ENCODE results near the gene COL8A1. TPM values are rescaled to one million over a fixed set of nuclear protein-coding genes. Genes with fewer than 3 reads are reported as not detected.

The COL8A1 gene
- total and polyA plus RNA-seq, 4 experiments from 2014 or later = not detected

DNA sequence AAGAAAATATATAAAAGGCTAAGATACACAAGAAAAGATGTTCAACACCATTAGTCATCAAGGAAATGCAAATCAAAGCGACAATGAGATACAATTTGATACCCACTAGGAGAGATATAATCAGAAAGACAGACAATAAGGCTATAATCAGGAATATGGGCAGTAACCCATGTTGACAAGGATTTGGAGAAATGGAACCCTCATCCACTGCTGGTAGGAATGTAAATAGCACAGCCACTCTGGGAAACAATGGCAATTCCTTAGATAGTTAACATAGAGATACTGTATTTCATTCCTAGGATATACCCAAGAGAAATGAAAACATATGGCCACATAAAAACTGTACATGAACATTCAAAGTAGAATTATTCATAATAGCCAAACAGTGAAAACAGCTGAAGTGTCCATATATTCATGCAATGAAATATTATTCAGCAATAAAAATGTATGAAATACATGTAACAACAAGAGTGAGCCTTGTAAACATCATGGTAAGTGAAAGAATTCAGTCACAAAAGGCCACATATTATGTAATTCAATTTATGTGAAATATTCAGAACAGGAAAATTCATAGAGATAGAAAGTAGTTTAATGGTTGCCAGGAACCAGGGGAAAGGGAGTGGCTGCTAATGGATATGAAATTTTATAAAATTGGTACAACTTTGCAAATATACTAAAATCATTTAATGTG is 18.2 kb upstream of the COL8A1 start:
- CTCF ChIA-PET (ENCODE audit: partially characterized antibody) = no interaction called here
- H3K27ac Mint-ChIP-seq = no peak overlapping the region

DNA sequence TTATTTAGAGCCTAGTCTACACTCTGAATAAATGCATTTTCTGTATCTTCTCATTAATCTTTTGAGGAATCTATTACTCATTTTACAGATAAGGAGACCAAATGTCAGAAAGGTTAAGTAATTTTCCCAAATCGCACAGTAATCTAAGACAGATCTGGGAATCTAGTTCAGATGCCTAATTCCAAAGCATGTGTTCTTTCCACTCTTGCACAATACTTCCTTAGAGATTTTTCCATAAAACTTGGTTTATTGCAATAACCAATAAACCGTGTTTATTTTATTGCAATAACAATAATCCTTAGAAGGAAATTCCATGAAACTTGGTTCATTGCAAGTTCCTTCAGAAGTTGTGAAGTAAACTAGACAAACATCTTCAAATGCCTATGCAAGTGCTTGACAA is 17.4 kb upstream of the COL8A1 start:
- H3K4me3 Mint-ChIP-seq = no peak overlapping the region
- ChIA-PET POLR2A (ENCODE audit: partially characterized antibody) (no interaction called here), CTCF (ENCODE audit: partially characterized antibody) (no interaction called here)
- no peak overlapping the region for H3K27ac Mint-ChIP-seq
- H3K27me3 ChIP-seq (ENCODE audit: insufficient read depth, low read length) = no peaks in the 10 kb centered on the region
- H3K36me3 ChIP-seq (ENCODE audit: insufficient read depth, low read length) = no peaks in the 10 kb centered on the region
- H3K4me1 Mint-ChIP-seq = no peaks in the 10 kb centered on the region
- H3K27ac ChIP-seq (ENCODE audit: low read depth, low read length) = no peak overlapping the region
- H3K4me3 ChIP-seq (ENCODE audit: low read length in 2 of 2) = no peak overlapping the region
- no peaks in the 10 kb centered on the region for H3K36me3 Mint-ChIP-seq
- H3K9me3 Mint-ChIP-seq = peaks cover 0 to under 1% (median 0%) of the 10 kb centered on the region in 8 donors
- intact Hi-C loops (cut with micrococcal nuclease) = no loop called here
- H3K9me3 ChIP-seq (ENCODE audit: control insufficient read depth in 1 of 2, low read length in 2 of 2) = no peaks in the 10 kb centered on the region
- no peaks in the 10 kb centered on the region for H3K4me1 ChIP-seq (ENCODE audit: insufficient read depth, low read length)
- H3K27me3 Mint-ChIP-seq = peaks cover 0 to 2% of the 10 kb centered on the region in 2 donors
- no peak for DNase-seq

More for the DNA sequence above, 18.2 kb upstream of the COL8A1 start:
- POLR2A ChIA-PET (ENCODE audit: partially characterized antibody) = no interaction called here
- H3K4me3 Mint-ChIP-seq = no peak overlapping the region
- Histone ChIP-seq H3K27me3 (ENCODE audit: insufficient read depth, low read length) (no peaks in the 10 kb centered on the region), H3K9me3 (ENCODE audit: control insufficient read depth in 1 of 2, low read length in 2 of 2) (no peaks in the 10 kb centered on the region), H3K4me3 (ENCODE audit: low read length in 2 of 2) (no peak overlapping the region), H3K36me3 (ENCODE audit: insufficient read depth, low read length) (no peaks in the 10 kb centered on the region), H3K27ac (ENCODE audit: low read depth, low read length) (no peak overlapping the region), H3K4me1 (ENCODE audit: insufficient read depth, low read length) (no peaks in the 10 kb centered on the region)
- H3K4me1 Mint-ChIP-seq = no peaks in the 10 kb centered on the region
- no peaks in the 10 kb centered on the region for H3K36me3 Mint-ChIP-seq
- no peak for DNase-seq
- intact Hi-C loops (cut with micrococcal nuclease) = no loop called here
- H3K9me3 Mint-ChIP-seq = peaks cover 0 to 6% (median under 1%) of the 10 kb centered on the region in 8 donors
- peaks cover 0 to 2% of the 10 kb centered on the region in 2 donors for H3K27me3 Mint-ChIP-seq

DNA sequence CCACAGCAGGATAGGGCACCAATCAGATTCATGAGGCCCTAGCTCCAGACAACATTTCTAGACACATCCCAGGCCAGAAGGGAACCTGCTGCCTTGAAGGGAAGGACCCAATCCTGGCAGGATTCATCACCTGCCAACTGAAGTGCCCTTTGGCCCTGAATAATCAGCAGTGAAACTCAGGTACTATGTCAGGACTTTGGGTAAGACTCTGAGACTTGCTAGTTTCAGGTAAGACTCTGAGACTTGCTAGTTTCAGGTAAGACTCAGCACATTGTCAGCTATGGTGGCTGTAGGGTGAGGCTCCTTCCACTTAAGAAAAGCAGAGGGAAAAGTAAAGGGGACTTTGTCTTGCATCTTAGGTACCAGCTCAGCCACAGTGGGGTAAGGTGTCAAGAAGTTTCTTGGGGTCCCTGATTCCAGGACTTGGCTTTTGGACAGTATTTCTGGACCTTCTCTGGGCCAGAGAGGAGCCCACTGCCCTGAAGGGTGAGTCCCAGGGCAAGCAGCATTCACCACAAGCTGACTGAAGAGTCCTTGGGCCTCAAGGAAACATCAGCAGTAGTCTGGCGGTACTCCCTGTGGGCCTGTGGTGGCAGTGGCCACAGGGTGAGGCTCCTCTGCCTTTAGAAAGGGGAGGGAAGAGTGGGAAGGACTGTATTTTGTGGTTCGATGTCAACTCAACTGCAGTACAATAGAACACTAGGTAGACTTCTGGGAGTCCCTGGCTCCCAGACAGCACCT is 13.7 kb upstream of the COL8A1 start:
- Histone ChIP-seq H3K27me3 (ENCODE audit: insufficient read depth, low read length) (no peaks in the 10 kb centered on the region), H3K4me3 (ENCODE audit: low read length in 2 of 2) (no peak overlapping the region), H3K4me1 (ENCODE audit: insufficient read depth, low read length) (no peaks in the 10 kb centered on the region), H3K36me3 (ENCODE audit: insufficient read depth, low read length) (no peaks in the 10 kb centered on the region), H3K9me3 (ENCODE audit: control insufficient read depth in 1 of 2, low read length in 2 of 2) (no peaks in the 10 kb centered on the region), H3K27ac (ENCODE audit: low read depth, low read length) (no peak overlapping the region)
- ChIA-PET CTCF (ENCODE audit: partially characterized antibody) (no interaction called here), POLR2A (ENCODE audit: partially characterized antibody) (no interaction called here)
- no peak for DNase-seq
- intact Hi-C loops (cut with micrococcal nuclease) = no loop called here
- Mint-ChIP-seq H3K4me1 (no peaks in the 10 kb centered on the region), H3K27ac (no peak overlapping the region), H3K27me3 (peaks cover 0 to 2% of the 10 kb centered on the region in 2 donors), H3K36me3 (no peaks in the 10 kb centered on the region), H3K9me3 (no peaks in the 10 kb centered on the region), H3K4me3 (no peak overlapping the region)

DNA sequence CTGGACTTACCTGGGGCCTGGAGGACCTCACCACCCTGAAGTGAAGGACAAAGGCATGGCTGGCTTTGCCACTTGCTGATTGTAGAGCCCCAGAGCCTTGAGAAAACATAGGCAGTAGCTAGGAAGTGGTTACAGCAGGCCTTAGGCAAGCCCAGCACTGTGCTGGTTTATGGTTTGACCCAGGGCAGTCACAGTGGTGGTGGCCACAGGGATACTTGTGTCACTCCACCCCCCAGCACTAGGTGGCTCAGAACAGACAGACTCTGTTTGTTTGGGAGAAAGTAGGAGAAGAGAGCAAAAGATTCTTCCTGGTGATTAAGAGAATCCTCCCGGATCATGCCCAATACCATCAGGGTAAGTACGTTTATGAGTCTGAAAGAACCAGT is 13.2 kb upstream of the COL8A1 start:
- no peaks in the 10 kb centered on the region for H3K36me3 ChIP-seq (ENCODE audit: insufficient read depth, low read length)
- Mint-ChIP-seq H3K4me1 (no peaks in the 10 kb centered on the region), H3K9me3 (no peaks in the 10 kb centered on the region), H3K27ac (no peak overlapping the region), H3K4me3 (no peak overlapping the region), H3K27me3 (peaks cover 0 to 2% of the 10 kb centered on the region in 2 donors), H3K36me3 (no peaks in the 10 kb centered on the region)
- H3K4me3 ChIP-seq (ENCODE audit: low read length in 2 of 2) = no peak overlapping the region
- intact Hi-C loops (cut with micrococcal nuclease) = no loop called here
- no peak for DNase-seq
- H3K27me3 ChIP-seq (ENCODE audit: insufficient read depth, low read length) = no peaks in the 10 kb centered on the region
- no peak overlapping the region for H3K27ac ChIP-seq (ENCODE audit: low read depth, low read length)
- H3K4me1 ChIP-seq (ENCODE audit: insufficient read depth, low read length) = no peaks in the 10 kb centered on the region
- no peaks in the 10 kb centered on the region for H3K9me3 ChIP-seq (ENCODE audit: control insufficient read depth in 1 of 2, low read length in 2 of 2)
- CTCF ChIA-PET (ENCODE audit: partially characterized antibody) = no interaction called here
- POLR2A ChIA-PET (ENCODE audit: partially characterized antibody) = no interaction called here

DNA sequence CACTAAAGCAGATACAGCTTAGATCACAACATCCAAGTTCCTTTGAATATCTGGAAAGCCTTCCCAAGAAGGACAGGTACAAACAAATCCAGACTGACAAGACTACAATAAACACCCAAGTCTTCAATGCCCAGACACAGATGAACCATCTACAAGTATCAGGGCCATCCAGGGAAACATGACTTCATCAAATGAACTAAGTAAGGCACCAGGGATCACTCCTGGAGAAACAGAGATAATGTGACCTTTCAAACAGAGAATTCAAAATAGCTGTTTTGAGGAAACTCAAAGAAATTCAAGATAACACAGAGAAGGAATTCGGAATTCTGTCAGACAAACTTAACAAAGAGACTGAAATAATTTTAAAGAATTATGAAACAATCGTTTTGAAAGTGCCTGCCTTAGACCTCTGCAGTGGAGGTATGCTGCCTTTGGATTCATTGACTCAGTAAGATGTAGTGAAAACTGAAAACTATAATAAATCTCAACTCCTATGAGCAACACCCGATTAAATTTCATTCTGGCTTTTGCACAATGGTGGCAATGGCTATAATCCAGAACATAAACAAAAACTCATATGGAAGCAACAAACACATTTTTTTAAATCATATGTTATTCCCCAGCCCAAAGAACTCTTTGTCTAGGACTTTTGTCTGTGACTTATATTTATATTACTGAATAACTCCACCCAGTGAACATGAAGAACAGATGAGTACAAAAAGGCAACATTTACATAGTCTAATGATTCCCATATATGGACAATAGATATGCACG is 12.6 kb upstream of the COL8A1 start:
- H3K27me3 ChIP-seq (ENCODE audit: insufficient read depth, low read length) = no peaks in the 10 kb centered on the region
- no peak overlapping the region for H3K4me3 ChIP-seq (ENCODE audit: low read length in 2 of 2)
- intact Hi-C loops (cut with micrococcal nuclease) = no loop called here
- CTCF ChIA-PET (ENCODE audit: partially characterized antibody) = no interaction called here
- H3K36me3 ChIP-seq (ENCODE audit: insufficient read depth, low read length) = no peaks in the 10 kb centered on the region
- POLR2A ChIA-PET (ENCODE audit: partially characterized antibody) = no interaction called here
- DNase-seq = no peak
- Mint-ChIP-seq H3K4me1 (no peaks in the 10 kb centered on the region), H3K9me3 (no peaks in the 10 kb centered on the region), H3K4me3 (no peak overlapping the region), H3K27ac (no peak overlapping the region), H3K27me3 (peaks cover 0 to 2% of the 10 kb centered on the region in 2 donors), H3K36me3 (no peaks in the 10 kb centered on the region)
- H3K4me1 ChIP-seq (ENCODE audit: insufficient read depth, low read length) = no peaks in the 10 kb centered on the region
- H3K9me3 ChIP-seq (ENCODE audit: control insufficient read depth in 1 of 2, low read length in 2 of 2) = no peaks in the 10 kb centered on the region
- no peak overlapping the region for H3K27ac ChIP-seq (ENCODE audit: low read depth, low read length)

DNA sequence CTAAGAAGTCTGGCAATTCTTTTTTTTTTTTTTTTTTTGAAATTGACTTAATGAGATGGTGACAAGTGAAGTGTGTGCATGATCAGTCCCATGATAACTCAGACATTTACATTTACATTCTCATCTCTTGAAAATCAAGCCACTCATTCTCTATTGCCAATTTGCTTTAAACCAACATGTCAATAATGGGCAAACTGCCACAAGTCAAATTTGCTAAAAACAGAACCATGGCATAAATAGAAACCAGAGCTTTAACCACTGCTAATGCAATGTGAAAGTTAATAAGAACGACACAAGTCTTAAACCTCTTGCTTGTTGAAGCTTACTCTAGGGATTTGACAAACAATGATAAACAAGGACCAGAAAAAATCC is 12.0 kb upstream of the COL8A1 start:
- ChIA-PET CTCF (ENCODE audit: partially characterized antibody) (no interaction called here), POLR2A (ENCODE audit: partially characterized antibody) (no interaction called here)
- no peaks in the 10 kb centered on the region for H3K4me1 Mint-ChIP-seq
- H3K4me3 Mint-ChIP-seq = no peak overlapping the region
- Histone ChIP-seq H3K4me3 (ENCODE audit: low read length in 2 of 2) (no peak overlapping the region), H3K4me1 (ENCODE audit: insufficient read depth, low read length) (no peaks in the 10 kb centered on the region), H3K27ac (ENCODE audit: low read depth, low read length) (no peak overlapping the region), H3K36me3 (ENCODE audit: insufficient read depth, low read length) (no peaks in the 10 kb centered on the region), H3K27me3 (ENCODE audit: insufficient read depth, low read length) (no peaks in the 10 kb centered on the region), H3K9me3 (ENCODE audit: control insufficient read depth in 1 of 2, low read length in 2 of 2) (no peaks in the 10 kb centered on the region)
- H3K36me3 Mint-ChIP-seq = no peaks in the 10 kb centered on the region
- peaks cover 0 to 2% of the 10 kb centered on the region in 2 donors for H3K27me3 Mint-ChIP-seq
- no peak for DNase-seq
- no peaks in the 10 kb centered on the region for H3K9me3 Mint-ChIP-seq
- no peak overlapping the region for H3K27ac Mint-ChIP-seq
- intact Hi-C loops (cut with micrococcal nuclease) = no loop called here

DNA sequence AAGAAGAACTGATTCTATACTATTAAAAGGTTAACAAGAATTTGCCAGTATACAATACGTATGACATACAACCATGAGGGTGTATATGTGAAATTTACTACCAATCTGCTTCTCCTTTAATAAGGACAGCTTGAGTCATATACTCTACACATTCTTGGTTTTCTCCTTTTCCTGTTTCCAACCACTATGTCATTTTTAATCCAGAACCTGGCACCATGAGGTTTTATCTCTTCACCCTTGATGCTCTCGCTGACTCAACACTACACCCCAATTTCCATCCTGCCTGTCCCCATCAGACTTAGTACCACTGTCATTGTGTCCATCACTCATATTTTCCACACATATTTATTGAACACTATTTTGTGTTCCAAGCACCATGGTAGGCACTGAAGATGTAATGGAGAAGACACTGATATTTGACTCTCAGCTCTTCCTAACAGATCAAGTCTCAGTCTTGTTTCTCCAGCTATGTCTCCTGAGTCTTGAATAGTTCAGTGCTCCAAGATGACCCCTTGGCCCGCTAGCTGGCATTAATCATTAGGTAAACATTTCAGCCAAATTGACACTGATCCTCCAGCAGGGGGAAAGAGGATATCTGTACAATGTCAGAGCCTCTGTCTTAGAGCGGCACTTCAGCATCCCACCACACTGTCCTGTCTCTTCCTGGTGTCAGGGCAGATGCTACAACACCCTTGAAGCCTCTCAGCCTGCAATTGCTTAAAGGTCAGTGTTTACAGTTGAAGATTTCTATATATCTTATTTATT is 11.2 kb upstream of the COL8A1 start:
- H3K4me3 ChIP-seq (ENCODE audit: low read length in 2 of 2) = no peak overlapping the region
- H3K4me3 Mint-ChIP-seq = no peak overlapping the region
- no peaks in the 10 kb centered on the region for H3K9me3 Mint-ChIP-seq
- no peaks in the 10 kb centered on the region for H3K9me3 ChIP-seq (ENCODE audit: control insufficient read depth in 1 of 2, low read length in 2 of 2)
- no peaks in the 10 kb centered on the region for H3K27me3 ChIP-seq (ENCODE audit: insufficient read depth, low read length)
- H3K36me3 Mint-ChIP-seq = no peaks in the 10 kb centered on the region
- H3K4me1 Mint-ChIP-seq = no peaks in the 10 kb centered on the region
- no peaks in the 10 kb centered on the region for H3K36me3 ChIP-seq (ENCODE audit: insufficient read depth, low read length)
- intact Hi-C loops (cut with micrococcal nuclease) = no loop called here
- CTCF ChIA-PET (ENCODE audit: partially characterized antibody) = no interaction called here
- no peak overlapping the region for H3K27ac Mint-ChIP-seq
- H3K27ac ChIP-seq (ENCODE audit: low read depth, low read length) = no peak overlapping the region
- H3K4me1 ChIP-seq (ENCODE audit: insufficient read depth, low read length) = no peaks in the 10 kb centered on the region
- DNase-seq = no peak
- POLR2A ChIA-PET (ENCODE audit: partially characterized antibody) = no interaction called here
- H3K27me3 Mint-ChIP-seq = peaks cover 0 to 3% of the 10 kb centered on the region in 2 donors

Measured in CD4-positive, alpha-beta memory T cell (primary cell).